Mesodermal cell (in vitro differentiated cells): ENCODE results near the gene AP3D1.

ENCODE experiments used
- H3K27ac ChIP-seq: 2 replicates; pipeline ENCODE4 v1.7.0; 2013; ENCODE audit warnings: mild to moderate bottlenecking, low read depth, low read length, moderate library complexity; ENCODE audit not compliant: severe bottlenecking
- H3K36me3 ChIP-seq: 2 replicates; pipeline ENCODE4 v1.7.1; 2013; ENCODE audit warnings: mild to moderate bottlenecking, low read length, moderate library complexity; ENCODE audit not compliant: control insufficient read depth, insufficient read depth
- H3K4me1 ChIP-seq: one replicate; pipeline ENCODE4 v1.7.1; 2013; ENCODE audit warnings: mild to moderate bottlenecking, low read length; ENCODE audit not compliant: insufficient read depth, control insufficient read depth, poor library complexity, severe bottlenecking
- H3K4me3 ChIP-seq: 2 replicates; pipeline ENCODE4 v1.7.0; 2013; ENCODE audit warnings: low read length, control low read depth, mild to moderate bottlenecking; ENCODE audit not compliant: insufficient read depth, poor library complexity, severe bottlenecking; ENCODE audit errors: extremely low read depth
- H3K9me3 ChIP-seq: 2 replicates; pipeline ENCODE4 v1.7.1; 2013; ENCODE audit warnings: mild to moderate bottlenecking, low read length, moderate library complexity; ENCODE audit not compliant: control insufficient read depth
- WGBS, 2 experiments: methylation state at CpG; one replicate each; pipeline ENCODE4 v1.1.5; 2013; ENCODE audit warnings: missing lambda C conversion rate in 2 of 2; ENCODE audit not compliant: insufficient coverage in 2 of 2; 5-methylcytosine and 5-hydroxymethylcytosine counted together

AP3D1 gene

GRCh38 chr19:2192862-2193261 lies 41.5 kb upstream of the AP3D1 start:
- peaks cover 82% of the 10 kb centered on the region for H3K36me3 ChIP-seq
- WGBS, 2 experiments, result 98 to 100% methylated on average over 8 to 9 of the region's 17 CpGs

GRCh38 chr19:2191456-2192310 lies 40.3 kb upstream of the AP3D1 start:
- peaks cover 6% of the 10 kb centered on the region for H3K4me1 ChIP-seq
- no peaks in the 10 kb centered on the region for H3K9me3 ChIP-seq
- no peak overlapping the region for H3K27ac ChIP-seq
- no peak overlapping the region for H3K4me3 ChIP-seq
- peaks cover 87% of the 10 kb centered on the region for H3K36me3 ChIP-seq
- WGBS, 2 experiments, result 95 to 97% methylated on average over 29 to 30 of the region's 32 CpGs

More at GRCh38 chr19:2192862-2193261, 41.5 kb upstream of the AP3D1 start:
- Histone ChIP-seq H3K4me1 (no peaks in the 10 kb centered on the region), H3K4me3 (no peak overlapping the region), H3K9me3 (no peaks in the 10 kb centered on the region), H3K27ac (no peak overlapping the region)

- peaks cover 10% of the 10 kb centered on the region for H3K4me1 ChIP-seq
- peaks cover 83% of the 10 kb centered on the region for H3K36me3 ChIP-seq
- no peaks in the 10 kb centered on the region for H3K9me3 ChIP-seq
- 96 to 97% methylated on average over 35 to 37 of the region's 37 CpGs for WGBS, 2 experiments
- no peak overlapping the region for H3K4me3 ChIP-seq
- no peak overlapping the region for H3K27ac ChIP-seq
These were observed 39.6 kb upstream of the AP3D1 start for GRCh38 chr19:2190848-2191455.

GRCh38 chr19:2189880-2190279 lies 38.5 kb upstream of the AP3D1 start:
- peaks cover 80% of the 10 kb centered on the region for H3K36me3 ChIP-seq
- no peak overlapping the region for H3K4me3 ChIP-seq
- peaks cover 14% of the 10 kb centered on the region for H3K4me1 ChIP-seq
- H3K9me3 ChIP-seq, result no peaks in the 10 kb centered on the region
- H3K27ac ChIP-seq, result no peak overlapping the region
- 97 to 98% methylated on average over 11 to 16 of the region's 16 CpGs for WGBS, 2 experiments

- Histone ChIP-seq H3K36me3 (peaks cover 76% of the 10 kb centered on the region), H3K27ac (no peak overlapping the region), H3K4me3 (no peak overlapping the region), H3K4me1 (peaks cover 21% of the 10 kb centered on the region), H3K9me3 (no peaks in the 10 kb centered on the region)
- WGBS, 2 experiments, result 95 to 98% methylated on average over 16 to 19 of the region's 19 CpGs
These were observed 37.5 kb upstream of the AP3D1 start for GRCh38 chr19:2188708-2189385.

- H3K36me3 ChIP-seq, result peaks cover 70% of the 10 kb centered on the region
- no peak overlapping the region for H3K4me3 ChIP-seq
- no peaks in the 10 kb centered on the region for H3K9me3 ChIP-seq
- H3K4me1 ChIP-seq, result peaks cover 27% of the 10 kb centered on the region
- no peak overlapping the region for H3K27ac ChIP-seq
- 93% methylated on average over 12 to 13 of the region's 13 CpGs for WGBS, 2 experiments
These were observed 35.8 kb upstream of the AP3D1 start for GRCh38 chr19:2187159-2187558.

- Histone ChIP-seq H3K27ac (peak overlapping the region; percentile 77), H3K4me3 (no peak overlapping the region), H3K9me3 (no peaks in the 10 kb centered on the region), H3K4me1 (peaks cover 28% of the 10 kb centered on the region), H3K36me3 (peaks cover 67% of the 10 kb centered on the region)
- WGBS, 2 experiments, result 72 to 79% methylated on average over 23 to 27 of the region's 28 CpGs
These were observed 34.9 kb upstream of the AP3D1 start for GRCh38 chr19:2186071-2186846.

GRCh38 chr19:2185734-2186070 lies 34.3 kb upstream of the AP3D1 start:
- Histone ChIP-seq H3K36me3 (peaks cover 68% of the 10 kb centered on the region), H3K27ac (peak overlapping the region; percentile 77), H3K4me1 (peaks cover 33% of the 10 kb centered on the region), H3K4me3 (no peak overlapping the region), H3K9me3 (no peaks in the 10 kb centered on the region)
- 94 to 98% methylated on average over 9 to 10 of the region's 11 CpGs for WGBS, 2 experiments

GRCh38 chr19:2184422-2184975 lies 33.1 kb upstream of the AP3D1 start:
- WGBS, 2 experiments, result 95 to 97% methylated on average over 18 to 19 of the region's 22 CpGs
- peaks cover 34% of the 10 kb centered on the region for H3K4me1 ChIP-seq
- H3K36me3 ChIP-seq, result peaks cover 62% of the 10 kb centered on the region
- H3K9me3 ChIP-seq, result no peaks in the 10 kb centered on the region
- H3K4me3 ChIP-seq, result no peak overlapping the region
- peak overlapping the region; percentile 16 for H3K27ac ChIP-seq

- H3K27ac ChIP-seq, result no peak overlapping the region
- peaks cover 44% of the 10 kb centered on the region for H3K36me3 ChIP-seq
- no peaks in the 10 kb centered on the region for H3K9me3 ChIP-seq
- WGBS, 2 experiments, result 92 to 95% methylated on average over 8 of the region's 9 CpGs
- peaks cover 29% of the 10 kb centered on the region for H3K4me1 ChIP-seq
- no peak overlapping the region for H3K4me3 ChIP-seq
These were observed 30.2 kb upstream of the AP3D1 start for GRCh38 chr19:2181633-2181997.
